Measurements from ENCODE around the gene WDFY4. TPM values are rescaled to one million over a fixed set of nuclear protein-coding genes. Genes with fewer than 3 reads are reported as not detected.

WDFY4 gene
- total and polyA plus RNA-seq, 2 donors (not counting 3 experiments of a cell fraction or from before 2014, with no cell fraction given), result 10.1 to 10.2 TPM

DNA sequence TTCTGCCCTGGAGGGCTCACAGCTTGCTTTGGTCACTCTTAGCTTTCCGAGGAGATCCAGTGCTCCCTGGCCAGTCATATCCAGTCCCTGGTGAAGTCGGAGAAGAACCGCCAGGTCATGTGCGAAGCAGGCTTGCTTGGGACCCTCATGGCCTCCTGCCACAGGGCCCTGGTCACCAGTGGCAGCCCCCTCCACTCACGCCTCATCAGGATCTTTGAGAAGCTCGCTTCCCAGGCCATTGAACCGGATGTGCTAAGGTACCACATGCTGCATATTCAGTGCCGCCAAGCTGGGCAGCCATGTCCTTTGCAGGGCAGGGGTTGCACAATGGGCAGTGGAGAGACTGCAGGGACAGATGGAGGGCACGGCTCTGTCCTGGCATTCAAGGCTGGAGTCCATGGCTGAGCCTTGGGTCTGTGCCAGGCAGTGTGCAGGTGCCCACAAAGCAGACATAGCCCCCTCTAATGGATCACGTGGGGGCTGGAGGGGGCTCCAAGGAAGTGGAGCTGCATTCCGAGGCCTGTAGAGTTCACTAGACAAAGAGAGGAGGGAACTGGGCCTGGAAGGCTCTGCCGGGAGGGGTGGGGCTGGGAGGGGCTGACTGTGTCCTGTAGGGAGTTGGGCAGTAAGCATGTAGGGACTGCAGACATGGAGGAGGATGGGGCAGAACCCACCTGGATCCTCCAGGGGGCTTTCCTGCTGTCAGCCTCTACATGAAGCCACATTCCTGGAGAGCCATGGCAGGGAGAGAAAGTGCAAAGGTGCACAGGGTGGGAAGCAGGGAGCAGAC, 89.9 kb downstream of the WDFY4 start:
- Histone ChIP-seq H3K4me3 (replicated peaks in 1 of 3; ENCODE audit: insufficient read depth in 1 of 3, low read depth in 1 of 3, low read length in 3 of 3) (no peak overlapping the region), H2AFZ (ENCODE audit: low read depth, low read length) (no peak overlapping the region), H3K9ac (replicated peaks; ENCODE audit: extremely low read depth, insufficient read depth, low read length) (no peak overlapping the region), H3K9me3 (replicated peaks; ENCODE audit: control insufficient read depth, insufficient read depth, low read length) (no peaks in the 10 kb centered on the region), H3K79me2 (ENCODE audit: control insufficient read depth, insufficient read depth, low read length) (no peaks in the 10 kb centered on the region), H3K4me1 (ENCODE audit: control insufficient read depth, extremely low read depth, insufficient read depth, low read length) (no peaks in the 10 kb centered on the region), H3K9me1 (replicated peaks; ENCODE audit: control insufficient read depth, extremely low read depth, insufficient read depth, low read length) (no peaks in the 10 kb centered on the region), H3K4me2 (ENCODE audit: insufficient read depth, low read length) (no peak overlapping the region), H3K27ac (ENCODE audit: insufficient read depth, low read depth, low read length) (no peak overlapping the region), H3K27me3 (ENCODE audit: control insufficient read depth in 2 of 2, insufficient read depth in 2 of 2, low read length in 2 of 2) (no peaks in the 10 kb centered on the region), H3K36me3 (ENCODE audit: control insufficient read depth in 2 of 2, extremely low read depth in 1 of 2, insufficient read depth in 2 of 2, low read length in 2 of 2) (no peaks in the 10 kb centered on the region), H4K20me1 (replicated peaks; ENCODE audit: control insufficient read depth, extremely low read depth, insufficient read depth, low read length) (no peaks in the 10 kb centered on the region)
- TF ChIP-seq POLR2A (IDR thresholded peaks at IDR 0.05; ENCODE audit: low read depth, low read length), result no peak
- TF ChIP-seq EZH2 (IDR thresholded peaks at IDR 0.05; ENCODE audit: borderline replicate concordance, low read depth, low read length, severe bottlenecking), result no peak
- TF ChIP-seq POLR2AphosphoS5 (IDR thresholded peaks at IDR 0.05; ENCODE audit: insufficient read depth, low read depth, low read length), result no peak
- no peak for TF ChIP-seq FOS (IDR thresholded peaks at IDR 0.05; ENCODE audit: borderline replicate concordance, insufficient read depth, low read length)
- TF ChIP-seq MYC (IDR thresholded peaks at IDR 0.05; ENCODE audit: low read depth, low read length), result no peak
- no peak for TF ChIP-seq JUN (IDR thresholded peaks at IDR 0.05; ENCODE audit: borderline replicate concordance, insufficient read depth, insufficient read length, low read depth)
- no peak for TF ChIP-seq CTCF (IDR thresholded peaks at IDR 0.05; ENCODE audit: extremely low read depth in 1 of 2, insufficient read depth in 1 of 2, low read depth in 1 of 2, low read length in 2 of 2)
- TF ChIP-seq, protein P1, sequence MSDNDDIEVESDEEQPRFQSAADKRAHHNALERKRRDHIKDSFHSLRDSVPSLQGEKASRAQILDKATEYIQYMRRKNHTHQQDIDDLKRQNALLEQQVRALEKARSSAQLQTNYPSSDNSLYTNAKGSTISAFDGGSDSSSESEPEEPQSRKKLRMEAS (IDR thresholded peaks at IDR 0.05; ENCODE audit: insufficient read depth, insufficient read length), result no peak
- TF ChIP-seq GATA2 (IDR thresholded peaks at IDR 0.05; ENCODE audit: insufficient read depth, insufficient read length, low read depth, low read length), result no peak
- DNase-seq (ENCODE audit: low read depth, low spot score) (no peak), FAIRE-seq (no peak)
- POLR2A ChIA-PET, result no interaction called here
- intact Hi-C loops (cut with micrococcal nuclease), result no loop called here
- dilution Hi-C loops (cut with MboI; ENCODE audit: extremely low pct_ligation_motif_present, low sequenced_read_pairs), result no loop called here
- CTCF ChIA-PET, result no interaction called here
- BruUV-seq (replicated peaks), result no TSS peak
